Spleen (tissue), 11 donors: Measurements from ENCODE around the gene BABAM2. TPM values are rescaled to one million over a fixed set of nuclear protein-coding genes. Genes with fewer than 3 reads are reported as not detected.

Experiments
- DNase-seq: peaks from one replicate; pipeline ENCODE4 v3.0.0-alpha.2; 2020
- H3K27ac ChIP-seq, 8 donors: fragments of 200-600 bp; sonication (generic) in 7 of 8; 1 replicate in 4 of 8; 2 replicates in 4 of 8; pipeline versions ENCODE4 v1.5.0 to v1.8.0; 2016 to 2021; ENCODE audit warnings: inconsistent platforms in 4 of 8, mild to moderate bottlenecking in 4 of 8, moderate library complexity in 1 of 8
- H3K27me3 ChIP-seq, 7 donors: fragments of 200-600 bp; sonication (generic) in 6 of 7; replicated peaks in 1 of 7; 1 replicate in 4 of 7; 2 replicates in 3 of 7; pipeline versions ENCODE4 v1.5.0 to v1.8.0; 2016 to 2021; ENCODE audit warnings: inconsistent platforms in 3 of 7, mild to moderate bottlenecking in 1 of 7
- H3K36me3 ChIP-seq, 6 donors: fragments of 200-600 bp; sonication (generic) in 5 of 6; 1 replicate in 4 of 6; 2 replicates in 2 of 6; pipeline versions ENCODE4 v1.5.0 to v1.8.0; 2016 to 2021; ENCODE audit warnings: inconsistent platforms in 2 of 6
- H3K4me1 ChIP-seq, 6 donors: fragments of 200-600 bp; sonication (generic) in 5 of 6; 1 replicate in 3 of 6; 2 replicates in 3 of 6; pipeline versions ENCODE4 v1.5.0 to v1.8.0; 2016 to 2021; ENCODE audit warnings: inconsistent platforms in 3 of 6
- H3K4me3 ChIP-seq, 8 donors: fragments of 200-600 bp; sonication (generic) in 7 of 8; 1 replicate in 4 of 8; 2 replicates in 4 of 8; pipeline versions ENCODE4 v1.5.0 to v1.8.0; 2016 to 2021; ENCODE audit warnings: inconsistent platforms in 4 of 8, mild to moderate bottlenecking in 4 of 8, moderate library complexity in 2 of 8
- H3K9me3 ChIP-seq, 8 donors: fragments of 200-600 bp; sonication (generic) in 7 of 8; 1 replicate in 4 of 8; 2 replicates in 4 of 8; pipeline versions ENCODE4 v1.5.0 to v1.8.0; 2016 to 2021; ENCODE audit warnings: inconsistent platforms in 4 of 8
- CTCF ChIP-seq, 11 experiments: fragments of 200-600 bp in 7 of 11; fragments of 450-650 bp in 4 of 11; sonication (generic) in 4 of 11; IDR thresholded peaks in 8 of 11; conservative IDR thresholded peaks in 3 of 11; 1 replicate in 7 of 11; 2 replicates in 4 of 11; pipeline versions ENCODE4 v1.4.0 to v1.8.0; 2016 to 2021; ENCODE audit warnings: antibody characterized with exemption in 11 of 11, inconsistent platforms in 4 of 11, mild to moderate bottlenecking in 1 of 11
- POLR2A ChIP-seq, 3 donors: fragments of 450-650 bp; IDR thresholded peaks; one replicate each; pipeline ENCODE4 v1.5.1; 2017; ENCODE audit warnings: antibody characterized with exemption in 3 of 3, mild to moderate bottlenecking in 1 of 3
- POLR2AphosphoS5 ChIP-seq, 3 donors: sonication (generic); formaldehyde crosslinking; IDR thresholded peaks; one replicate each; pipeline ENCODE4 v1.5.1; 2017; ENCODE audit warnings: antibody characterized with exemption in 3 of 3
- WGBS, 5 donors: extraction: QIAGEN DNeasy Blood & Tissue Kit in 3 of 5; methylation state at CpG; one replicate each; pipeline versions ENCODE4 v1.1.5 to v1.1.7; 2013 to 2018; 5-methylcytosine and 5-hydroxymethylcytosine counted together
- intact Hi-C: fragments of 100-400 bp; cut with DNase I; formaldehyde crosslinking; loops from one replicate; pipeline ENCODE4 v1.15.0; 2023; ENCODE audit warnings: low total_unique reads
- polyA plus RNA-seq, 3 donors: library from polyadenylated mRNA; stranded (reverse); fragments of 200-250 nt; gene quantifications; one replicate each; pipeline ENCODE4 v1.2.1, GENCODE V29; 2013
- total RNA-seq, 7 donors: library from RNA; depleted of rRNA in 3 of 7; stranded (reverse); fragments of >200 nt in 3 of 7; fragmentation: NEBNext Ultra II Directional in 4 of 7; extraction: Animal tissue kit (Norgen Biotek cat#: 25700) in 4 of 7; gene quantifications; one replicate each; pipeline versions ENCODE4 v1.1.0 to v1.2.1, GENCODE V29; 2016 to 2021
- donor health status: healthy with polysubstance abuse.
- donor health status: DM: no; HTN: no; CAD: no; lungs with moderate emphysema.
- donor health status: DM: no; HTN: no; CAD: no.
- donor health status: Bipolar disorder and iron deficiency.
- donor health status: healthy.
- donor health status: DM: no; HTN: no; CAD: no.
- donor health status: DM: yes; HTN: yes; CAD: no.

BABAM2 gene
- total and polyA plus RNA-seq, 10 donors = 16.1 to 70.1 (median 55.0) TPM

GRCh38 chr2:28287256-28287915 lies 396.9 kb downstream of the BABAM2 start:
- H3K27ac ChIP-seq = no peak overlapping the region
- peaks cover 0 to 14% (median 0%) of the 10 kb centered on the region in 6 donors for H3K36me3 ChIP-seq
- DNase-seq = no peak
- intact Hi-C loops = no loop called here
- 85 to 90% (median 89%) methylated on average over 4 of the region's 4 CpGs for WGBS, 5 donors
- H3K9me3 ChIP-seq = no peaks in the 10 kb centered on the region
- H3K27me3 ChIP-seq = no peaks in the 10 kb centered on the region
- TF ChIP-seq POLR2A (IDR thresholded peaks at IDR 0.05) = no peak
- TF ChIP-seq CTCF (IDR thresholded peaks at IDR 0.05 in 8 of 11, conservative IDR thresholded peaks at IDR 0.05 in 3 of 11) = no peak
- TF ChIP-seq POLR2AphosphoS5 (IDR thresholded peaks at IDR 0.05) = no peak
- no peak overlapping the region for H3K4me3 ChIP-seq
- no peaks in the 10 kb centered on the region for H3K4me1 ChIP-seq

GRCh38 chr2:28288620-28289019 lies 398.1 kb downstream of the BABAM2 start:
- no peaks in the 10 kb centered on the region for H3K9me3 ChIP-seq
- H3K4me1 ChIP-seq = no peaks in the 10 kb centered on the region
- DNase-seq = no peak
- no peak overlapping the region for H3K4me3 ChIP-seq
- 97 to 99% (median 99%) methylated on average over 5 of the region's 5 CpGs for WGBS, 5 donors
- TF ChIP-seq POLR2AphosphoS5 (IDR thresholded peaks at IDR 0.05) (no peak), POLR2A (IDR thresholded peaks at IDR 0.05) (no peak), CTCF (IDR thresholded peaks at IDR 0.05 in 8 of 11, conservative IDR thresholded peaks at IDR 0.05 in 3 of 11) (no peak)
- intact Hi-C loops = no loop called here
- peaks cover 0 to 14% (median 0%) of the 10 kb centered on the region in 6 donors for H3K36me3 ChIP-seq
- no peak overlapping the region for H3K27ac ChIP-seq
- H3K27me3 ChIP-seq = no peaks in the 10 kb centered on the region

GRCh38 chr2:28291811-28292440 lies 401.4 kb downstream of the BABAM2 start:
- no peaks in the 10 kb centered on the region for H3K9me3 ChIP-seq
- WGBS, 5 donors = 89 to 92% (median 92%) methylated on average over 9 of the region's 9 CpGs
- intact Hi-C loops = no loop called here

More at GRCh38 chr2:28291811-28292440, 401.4 kb downstream of the BABAM2 start:
- no peak for TF ChIP-seq POLR2A (IDR thresholded peaks at IDR 0.05)
- TF ChIP-seq POLR2AphosphoS5 (IDR thresholded peaks at IDR 0.05) = no peak
- TF ChIP-seq CTCF (IDR thresholded peaks at IDR 0.05 in 8 of 11, conservative IDR thresholded peaks at IDR 0.05 in 3 of 11) = no peak
- no peak for DNase-seq
- H3K4me1 ChIP-seq = no peaks in the 10 kb centered on the region
- H3K27me3 ChIP-seq = no peaks in the 10 kb centered on the region
- peaks cover 0 to 13% (median 0%) of the 10 kb centered on the region in 6 donors for H3K36me3 ChIP-seq
- no peak overlapping the region for H3K27ac ChIP-seq
- H3K4me3 ChIP-seq = no peak overlapping the region
